ENCODE measurements around the gene TTC12.

TTC12 gene

GRCh38 chr11:113332638-113333329 lies 18.4 kb downstream of the TTC12 start:
- Histone ChIP-seq H3K4me1 (ENCODE audit: control insufficient read depth, insufficient read depth, low read length) (no peaks in the 10 kb centered on the region), H3K9ac (ENCODE audit: low read depth, low read length) (no peak overlapping the region), H3K36me3 (ENCODE audit: control insufficient read depth, insufficient read depth, low read length) (no peaks in the 10 kb centered on the region), H3K4me3 (ENCODE audit: low read depth, low read length) (no peak overlapping the region), H3K9me3 (ENCODE audit: control insufficient read depth, insufficient read depth, low read length) (no peaks in the 10 kb centered on the region), H3K27me3 (ENCODE audit: control insufficient read depth, insufficient read depth, low read length) (no peaks in the 10 kb centered on the region)

DNA sequence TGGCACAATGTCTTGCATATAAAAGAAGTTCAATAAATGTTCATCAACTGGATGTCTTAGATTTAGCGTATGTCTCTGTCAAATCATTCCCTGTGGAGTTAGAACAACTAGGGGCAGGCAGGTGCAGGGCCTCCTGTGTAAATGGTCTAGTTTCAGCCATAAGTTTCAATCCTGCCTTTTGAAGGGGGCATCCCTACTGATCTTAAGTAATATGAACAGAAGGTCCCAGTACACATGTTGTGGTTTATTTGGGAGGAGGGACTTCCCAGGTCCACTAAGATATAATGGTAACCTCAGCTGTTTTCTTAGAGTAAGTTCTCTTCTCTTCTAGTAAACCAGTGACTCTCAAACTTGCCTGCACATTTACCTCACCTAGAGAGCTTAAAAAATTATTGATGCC lies 19.8 kb downstream of the TTC12 start:
- Histone ChIP-seq H3K36me3 (ENCODE audit: control insufficient read depth, insufficient read depth, low read length) (no peaks in the 10 kb centered on the region), H3K9me3 (ENCODE audit: control insufficient read depth, insufficient read depth, low read length) (no peaks in the 10 kb centered on the region), H3K4me1 (ENCODE audit: control insufficient read depth, insufficient read depth, low read length) (no peaks in the 10 kb centered on the region), H3K4me3 (ENCODE audit: low read depth, low read length) (no peak overlapping the region), H3K9ac (ENCODE audit: low read depth, low read length) (no peak overlapping the region), H3K27me3 (ENCODE audit: control insufficient read depth, insufficient read depth, low read length) (no peaks in the 10 kb centered on the region)

DNA sequence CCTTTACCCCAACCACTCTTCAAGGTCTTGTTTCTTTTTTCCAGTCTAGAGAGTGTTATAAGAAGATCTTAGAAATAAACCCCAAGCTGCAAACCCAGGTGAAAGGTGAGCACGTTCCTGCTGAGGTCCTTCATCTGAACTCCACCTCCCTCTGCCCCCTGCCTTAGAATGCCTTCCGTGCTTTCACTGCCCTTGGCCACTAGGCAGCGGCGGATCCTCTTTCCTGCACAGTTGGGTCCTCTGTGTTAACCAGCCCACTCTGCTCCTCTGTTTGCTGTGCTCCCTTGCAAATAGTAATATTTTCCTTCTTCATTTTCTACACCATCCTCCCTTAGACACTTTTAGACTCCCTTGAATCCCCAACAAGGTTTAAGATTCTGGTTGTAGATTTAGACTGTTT lies 24.3 kb downstream of the TTC12 start:
- Histone ChIP-seq H3K27me3 (ENCODE audit: control insufficient read depth, insufficient read depth, low read length) (no peaks in the 10 kb centered on the region), H3K4me3 (ENCODE audit: low read depth, low read length) (no peak overlapping the region), H3K4me1 (ENCODE audit: control insufficient read depth, insufficient read depth, low read length) (no peaks in the 10 kb centered on the region), H3K9ac (ENCODE audit: low read depth, low read length) (no peak overlapping the region), H3K36me3 (ENCODE audit: control insufficient read depth, insufficient read depth, low read length) (no peaks in the 10 kb centered on the region), H3K9me3 (ENCODE audit: control insufficient read depth, insufficient read depth, low read length) (no peaks in the 10 kb centered on the region)

GRCh38 chr11:113339929-113340589 lies 25.7 kb downstream of the TTC12 start:
- H3K9me3 ChIP-seq (ENCODE audit: control insufficient read depth, insufficient read depth, low read length) = no peaks in the 10 kb centered on the region
- H3K4me1 ChIP-seq (ENCODE audit: control insufficient read depth, insufficient read depth, low read length) = no peaks in the 10 kb centered on the region
- no peak overlapping the region for H3K4me3 ChIP-seq (ENCODE audit: low read depth, low read length)
- no peaks in the 10 kb centered on the region for H3K36me3 ChIP-seq (ENCODE audit: control insufficient read depth, insufficient read depth, low read length)
- no peak overlapping the region for H3K9ac ChIP-seq (ENCODE audit: low read depth, low read length)
- no peaks in the 10 kb centered on the region for H3K27me3 ChIP-seq (ENCODE audit: control insufficient read depth, insufficient read depth, low read length)

GRCh38 chr11:113341388-113342165 lies 27.2 kb downstream of the TTC12 start:
- Histone ChIP-seq H3K9me3 (ENCODE audit: control insufficient read depth, insufficient read depth, low read length) (no peaks in the 10 kb centered on the region), H3K9ac (ENCODE audit: low read depth, low read length) (no peak overlapping the region), H3K4me1 (ENCODE audit: control insufficient read depth, insufficient read depth, low read length) (no peaks in the 10 kb centered on the region), H3K27me3 (ENCODE audit: control insufficient read depth, insufficient read depth, low read length) (no peaks in the 10 kb centered on the region), H3K4me3 (ENCODE audit: low read depth, low read length) (no peak overlapping the region), H3K36me3 (ENCODE audit: control insufficient read depth, insufficient read depth, low read length) (no peaks in the 10 kb centered on the region)

- H3K36me3 ChIP-seq (ENCODE audit: control insufficient read depth, insufficient read depth, low read length) = no peaks in the 10 kb centered on the region
- no peaks in the 10 kb centered on the region for H3K27me3 ChIP-seq (ENCODE audit: control insufficient read depth, insufficient read depth, low read length)
- H3K9ac ChIP-seq (ENCODE audit: low read depth, low read length) = no peak overlapping the region
- no peak overlapping the region for H3K4me3 ChIP-seq (ENCODE audit: low read depth, low read length)
- H3K4me1 ChIP-seq (ENCODE audit: control insufficient read depth, insufficient read depth, low read length) = no peaks in the 10 kb centered on the region
- no peaks in the 10 kb centered on the region for H3K9me3 ChIP-seq (ENCODE audit: control insufficient read depth, insufficient read depth, low read length)
Observed at GRCh38 chr11:113345978-113346377, 31.6 kb downstream of the TTC12 start.

GRCh38 chr11:113349528-113349927 lies 35.1 kb downstream of the TTC12 start:
- H3K36me3 ChIP-seq (ENCODE audit: control insufficient read depth, insufficient read depth, low read length) = no peaks in the 10 kb centered on the region
- no peaks in the 10 kb centered on the region for H3K4me1 ChIP-seq (ENCODE audit: control insufficient read depth, insufficient read depth, low read length)
- H3K9me3 ChIP-seq (ENCODE audit: control insufficient read depth, insufficient read depth, low read length) = no peaks in the 10 kb centered on the region
- no peaks in the 10 kb centered on the region for H3K27me3 ChIP-seq (ENCODE audit: control insufficient read depth, insufficient read depth, low read length)
- no peak overlapping the region for H3K4me3 ChIP-seq (ENCODE audit: low read depth, low read length)
- H3K9ac ChIP-seq (ENCODE audit: low read depth, low read length) = no peak overlapping the region

DNA sequence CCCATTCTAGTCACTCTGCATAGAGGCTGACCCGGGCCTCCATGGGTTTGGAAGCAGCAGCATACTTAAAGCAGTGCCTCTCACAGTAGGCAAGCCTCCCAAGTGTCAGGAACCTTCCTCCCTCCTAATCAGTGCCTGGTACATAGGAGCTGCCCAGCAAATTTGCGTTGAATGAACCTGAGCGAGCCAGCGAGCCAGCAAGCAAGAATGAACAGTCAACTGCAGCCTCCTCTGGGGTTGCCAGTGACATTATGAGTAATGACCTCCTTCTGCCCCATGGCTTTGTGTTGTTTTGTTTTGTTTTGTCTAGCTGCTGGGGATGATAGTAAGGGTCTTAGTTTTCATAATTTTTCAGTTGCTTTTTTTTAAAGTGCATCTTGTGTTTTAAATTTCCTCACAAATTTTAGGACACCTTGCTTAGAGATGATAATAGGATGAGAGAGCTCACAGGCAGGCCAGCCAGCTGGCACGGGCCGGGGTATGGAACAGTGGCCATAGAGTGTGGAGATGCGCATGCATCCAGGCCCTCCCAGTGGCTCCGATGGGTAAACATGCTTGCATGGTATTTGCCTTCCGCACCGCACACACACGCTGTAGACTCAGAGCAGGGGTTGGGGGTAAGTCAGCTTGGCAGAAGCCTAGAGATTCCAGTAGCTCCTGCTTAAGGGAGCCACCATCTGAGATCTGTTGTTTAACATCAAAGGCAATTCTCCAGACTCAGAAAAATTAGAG lies 36.1 kb downstream of the TTC12 start:
- Histone ChIP-seq H3K27me3 (ENCODE audit: control insufficient read depth, insufficient read depth, low read length) (no peaks in the 10 kb centered on the region), H3K4me3 (ENCODE audit: low read depth, low read length) (no peak overlapping the region), H3K36me3 (ENCODE audit: control insufficient read depth, insufficient read depth, low read length) (no peaks in the 10 kb centered on the region), H3K9me3 (ENCODE audit: control insufficient read depth, insufficient read depth, low read length) (no peaks in the 10 kb centered on the region), H3K4me1 (ENCODE audit: control insufficient read depth, insufficient read depth, low read length) (no peaks in the 10 kb centered on the region), H3K9ac (ENCODE audit: low read depth, low read length) (no peak overlapping the region)

GRCh38 chr11:113351068-113351450 lies 36.7 kb downstream of the TTC12 start:
- no peaks in the 10 kb centered on the region for H3K9me3 ChIP-seq (ENCODE audit: control insufficient read depth, insufficient read depth, low read length)
- no peak overlapping the region for H3K4me3 ChIP-seq (ENCODE audit: low read depth, low read length)
- H3K36me3 ChIP-seq (ENCODE audit: control insufficient read depth, insufficient read depth, low read length) = no peaks in the 10 kb centered on the region
- no peaks in the 10 kb centered on the region for H3K4me1 ChIP-seq (ENCODE audit: control insufficient read depth, insufficient read depth, low read length)
- H3K9ac ChIP-seq (ENCODE audit: low read depth, low read length) = no peak overlapping the region
- H3K27me3 ChIP-seq (ENCODE audit: control insufficient read depth, insufficient read depth, low read length) = no peaks in the 10 kb centered on the region

GRCh38 chr11:113351480-113351879 lies 37.1 kb downstream of the TTC12 start:
- Histone ChIP-seq H3K9me3 (ENCODE audit: control insufficient read depth, insufficient read depth, low read length) (no peaks in the 10 kb centered on the region), H3K4me3 (ENCODE audit: low read depth, low read length) (no peak overlapping the region), H3K27me3 (ENCODE audit: control insufficient read depth, insufficient read depth, low read length) (no peaks in the 10 kb centered on the region), H3K9ac (ENCODE audit: low read depth, low read length) (no peak overlapping the region), H3K36me3 (ENCODE audit: control insufficient read depth, insufficient read depth, low read length) (no peaks in the 10 kb centered on the region), H3K4me1 (ENCODE audit: control insufficient read depth, insufficient read depth, low read length) (no peaks in the 10 kb centered on the region)

DNA sequence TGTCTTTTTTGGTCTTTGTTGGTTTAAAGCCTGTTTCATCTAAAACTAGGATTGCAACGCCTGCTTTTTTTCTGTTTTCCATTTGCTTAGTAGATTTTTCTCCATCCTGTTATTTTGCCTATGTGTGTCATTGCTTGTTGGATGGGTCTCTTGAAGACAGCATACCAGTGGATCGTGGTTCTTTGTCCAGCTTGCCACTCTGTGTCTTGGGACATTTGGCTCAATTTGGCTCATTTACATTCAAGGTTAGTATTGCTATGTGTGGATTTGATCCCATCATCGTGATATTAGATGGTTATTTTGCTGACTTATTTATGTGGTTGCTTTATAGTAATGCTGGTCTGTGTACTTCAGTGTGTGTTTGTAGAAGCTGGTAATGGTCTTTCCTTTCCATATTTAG lies 41.8 kb downstream of the TTC12 start:
- Histone ChIP-seq H3K4me1 (ENCODE audit: control insufficient read depth, insufficient read depth, low read length) (no peaks in the 10 kb centered on the region), H3K27me3 (ENCODE audit: control insufficient read depth, insufficient read depth, low read length) (no peaks in the 10 kb centered on the region), H3K36me3 (ENCODE audit: control insufficient read depth, insufficient read depth, low read length) (no peaks in the 10 kb centered on the region), H3K9me3 (ENCODE audit: control insufficient read depth, insufficient read depth, low read length) (no peaks in the 10 kb centered on the region), H3K9ac (ENCODE audit: low read depth, low read length) (no peak overlapping the region), H3K4me3 (ENCODE audit: low read depth, low read length) (no peak overlapping the region)

Measured in iPS-15b (cell line).